Measurements from ENCODE around the gene ZNHIT2. TPM values are rescaled to one million over a fixed set of nuclear protein-coding genes. Genes with fewer than 3 reads are reported as not detected.
A peak's percentile ranks its signal among the peaks of the same experiment; 100 is the strongest.

Gene ZNHIT2
- total RNA-seq, 2 experiments from 2014 or later, result 11.5 to 12.7 TPM

GRCh38 chr11:65113361-65113756 is 4.1 kb downstream of the ZNHIT2 start:
- intact Hi-C loops (cut with micrococcal nuclease), result loop anchor here (10.0 kb wide), 1 partner anchor 99 kb away; the partner anchor contains the start of gene ARL2
- DNase-seq (no peak), ATAC-seq (no peak)
- Mint-ChIP-seq H3K36me3 (ENCODE audit: low read depth) (peaks cover 27% of the 10 kb centered on the region), H3K27me3 (no peaks in the 10 kb centered on the region), H3K27ac (peak overlapping the region; percentile 84), H3K4me3 (peak overlapping the region; percentile 86), H3K9me3 (no peaks in the 10 kb centered on the region), H3K4me1 (ENCODE audit: low read depth) (peaks cover 45% of the 10 kb centered on the region)
- TF ChIP-seq CTCF (IDR thresholded peaks at IDR 0.05), result no peak
- CTCF ChIA-PET, result interaction anchor here (0.6 to 7.6 kb wide), 12 partner anchors 8 to 384 kb away, joined by 3 to 115 read pairs (median 11); partner anchors contain the start of genes ARL2, CAPN1, CDC42EP2 and FAU
- POLR2A ChIA-PET, result interaction anchor here (0.5 to 16.2 kb wide), 13 partner anchors 8 to 139 kb away, joined by 3 to 294 read pairs (median 4); partner anchors contain the start of genes ARL2, CDCA5, FAU and MRPL49

DNA sequence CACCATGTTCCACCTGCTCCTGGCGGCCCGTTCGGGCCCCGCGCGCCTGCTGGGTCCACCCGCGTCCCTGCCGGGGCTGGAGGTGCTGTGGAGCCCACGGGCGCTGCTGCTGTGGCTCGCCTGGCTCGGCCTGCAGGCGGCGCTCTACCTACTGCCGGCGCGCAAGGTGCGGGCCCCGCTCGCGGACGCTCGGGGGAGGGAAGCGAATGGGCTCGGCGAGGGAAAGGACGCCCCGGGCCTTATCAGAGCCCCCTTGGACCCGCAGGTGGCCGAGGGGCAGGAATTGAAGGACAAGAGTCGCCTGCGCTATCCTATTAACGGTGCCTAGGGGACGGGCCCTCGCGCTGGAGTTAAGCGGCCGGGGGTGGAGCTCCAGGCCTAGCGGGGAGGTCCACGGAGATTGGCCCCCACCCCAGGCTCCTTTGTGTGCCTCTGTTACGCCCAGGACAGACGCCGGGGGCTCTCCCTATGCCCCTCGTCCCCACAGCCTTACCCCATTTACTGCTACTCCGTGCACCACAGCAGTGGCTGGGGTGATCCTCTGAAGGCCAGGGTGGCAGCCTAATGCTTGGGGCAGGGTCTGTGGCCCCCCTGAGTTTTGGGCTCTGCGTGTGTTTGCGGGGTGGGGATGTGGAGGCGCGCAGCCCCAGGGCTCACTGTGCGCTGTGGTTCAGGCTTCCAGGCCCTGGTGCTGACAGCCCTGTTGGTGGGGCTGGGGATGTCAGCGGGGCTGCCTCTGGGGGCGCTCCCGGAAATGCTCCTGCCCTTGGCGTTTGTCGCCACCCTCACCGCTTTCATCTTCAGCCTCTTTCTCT is 4.7 kb downstream of the ZNHIT2 start:
- intact Hi-C loops (cut with micrococcal nuclease), result loop anchor here (10.0 kb wide), 1 partner anchor 98 kb away; the partner anchor contains the start of gene ARL2
- ATAC-seq, result peak; percentile 48
- no peaks in the 10 kb centered on the region for H3K9me3 Mint-ChIP-seq
- ChIA-PET POLR2A (interaction anchor here (0.5 to 16.2 kb wide), 12 partner anchors 9 to 140 kb away, joined by 3 to 294 read pairs (median 4); partner anchors contain the start of genes ARL2, CDCA5, FAU and MRPL49), CTCF (interaction anchor here (0.6 to 7.6 kb wide), 15 partner anchors 8 to 384 kb away, joined by 3 to 115 read pairs (median 4); partner anchors contain the start of genes ARL2, CAPN1, CDC42EP2 and FAU)
- DNase-seq, result peak; percentile 79
- no peaks in the 10 kb centered on the region for H3K27me3 Mint-ChIP-seq
- peak overlapping the region; percentile 84 for H3K27ac Mint-ChIP-seq
- TF ChIP-seq CTCF (IDR thresholded peaks at IDR 0.05), result peak; percentile 94
- H3K4me3 Mint-ChIP-seq, result peak overlapping the region; percentile 86
- H3K36me3 Mint-ChIP-seq (ENCODE audit: low read depth), result peaks cover 24% of the 10 kb centered on the region
- peaks cover 43% of the 10 kb centered on the region for H3K4me1 Mint-ChIP-seq (ENCODE audit: low read depth)

DNA sequence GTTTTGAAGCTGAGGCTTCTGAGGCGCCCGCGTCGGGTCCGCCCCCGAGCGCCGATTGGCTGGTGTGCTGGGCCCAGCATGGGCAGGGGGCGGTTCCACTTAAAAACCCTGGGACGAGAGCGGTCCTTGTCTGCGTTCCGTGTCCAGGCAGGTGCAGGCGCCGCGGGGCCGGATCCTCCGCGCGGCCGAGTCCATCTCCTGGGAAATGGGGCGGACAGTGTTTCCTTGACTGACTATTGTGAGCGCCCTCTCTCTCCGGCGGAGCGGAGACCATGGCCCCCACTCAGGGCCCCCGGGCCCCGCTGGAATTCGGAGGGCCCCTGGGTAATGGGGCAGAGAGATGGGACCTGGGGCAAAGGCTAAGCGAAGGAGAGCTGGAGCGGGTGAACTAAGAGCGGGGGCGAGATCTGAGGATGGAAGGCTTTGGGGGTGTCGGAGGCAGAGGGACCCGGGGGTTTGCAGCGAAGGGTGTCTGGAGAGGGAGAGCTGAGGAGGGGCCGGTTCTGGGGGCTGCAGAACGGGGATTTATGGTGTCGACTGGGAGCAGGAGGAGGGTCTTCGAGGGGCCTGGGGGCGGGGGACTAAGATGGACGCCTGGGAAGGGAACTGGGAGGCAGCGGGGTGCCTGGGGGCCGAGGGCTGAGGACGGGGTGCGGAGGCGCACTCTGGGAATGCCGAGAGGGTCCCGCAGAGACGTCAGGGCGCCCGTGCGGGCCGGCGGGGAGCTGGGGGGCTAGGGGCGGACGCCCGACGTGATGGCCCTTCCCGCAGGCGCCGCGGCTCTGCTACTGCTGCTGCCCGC is 5.6 kb downstream of the ZNHIT2 start, which contains the start of gene TM7SF2:
TM7SF2 (plus strand) TSS at position 129 of the 802 bp plus-strand sequence; CDS start at position 273, 144 bp downstream.
- POLR2A ChIA-PET, result interaction anchor here (1.0 to 16.2 kb wide), 11 partner anchors 10 to 311 kb away, joined by 3 to 294 read pairs (median 3); partner anchors contain the start of genes ARL2, CDCA5, FAU and MRPL49
- H3K36me3 Mint-ChIP-seq (ENCODE audit: low read depth), result peaks cover 19% of the 10 kb centered on the region

More for the DNA sequence above, 5.6 kb downstream of the ZNHIT2 start, which contains the start of gene TM7SF2:
- Mint-ChIP-seq H3K27ac (peak within 1 kb of the TSS; percentile 84), H3K9me3 (no peaks in the 10 kb centered on the region), H3K4me3 (peak within 1 kb of the TSS; percentile 86), H3K27me3 (no peaks in the 10 kb centered on the region), H3K4me1 (ENCODE audit: low read depth) (peaks cover 43% of the 10 kb centered on the region)
- ATAC-seq (peak; percentile 77), DNase-seq (peak; percentile 98)
- intact Hi-C loops (cut with micrococcal nuclease), result loop anchor here (10.0 kb wide), 1 partner anchor 97 kb away; the partner anchor contains the start of gene ARL2
- TF ChIP-seq CTCF (IDR thresholded peaks at IDR 0.05), result no peak
- CTCF ChIA-PET, result interaction anchor here (0.8 to 7.6 kb wide), 16 partner anchors 8 to 385 kb away, joined by 3 to 115 read pairs (median 5); partner anchors contain the start of genes ARL2, CAPN1, CDC42EP2 and DPF2
